Left colon (tissue), 2 donors: ENCODE results near the gene WDR62. TPM values are rescaled to one million over a fixed set of nuclear protein-coding genes. Genes with fewer than 3 reads are reported as not detected.
A peak's percentile ranks its signal among the peaks of the same experiment; 100 is the strongest.
"Not testable (repeated sequence)": the region's sequence is repeated elsewhere in the genome, so short reads cannot be mapped to it uniquely, and the experiment has no call there.

Experiments used
- ATAC-seq: fragments of 200-7000 bp; cut with Tn5 transposase; one replicate; pipeline ENCODE4 v1.9.1; 2020; ENCODE audit warnings: mild to moderate bottlenecking, moderate library complexity
- DNase-seq, 2 donors: peaks; one replicate each; pipeline ENCODE4 v3.0.0-alpha.2; 2020
- intact Hi-C, 2 donors: fragments of 100-400 bp; cut with DNase I in 1 of 2; cut with micrococcal nuclease in 1 of 2; formaldehyde crosslinking; loops; one replicate each; pipeline versions ENCODE4 v1.11.2 to v1.14.0; 2022; cut with DNase I, micrococcal nuclease
- total RNA-seq, 2 donors: library from RNA; stranded (reverse); fragmentation: NEBNext Ultra II Directional; extraction: Animal tissue kit (Norgen Biotek cat#: 25700); gene quantifications; one replicate each; pipeline ENCODE4 v1.2.1, GENCODE V29; 2021
- donor health status: DM: no; HTN: no; CAD: no.
- donor health status: DM: yes; HTN: yes; CAD: no.

Gene WDR62
- total RNA-seq, 2 donors from 2014 or later, result 0.84 to 4.5 TPM

GRCh38 chr19:36030264-36031148 is 24.2 kb upstream of the WDR62 start:
- intact Hi-C loops, result no loop called here
- ATAC-seq (no peak), DNase-seq (no peak)

DNA sequence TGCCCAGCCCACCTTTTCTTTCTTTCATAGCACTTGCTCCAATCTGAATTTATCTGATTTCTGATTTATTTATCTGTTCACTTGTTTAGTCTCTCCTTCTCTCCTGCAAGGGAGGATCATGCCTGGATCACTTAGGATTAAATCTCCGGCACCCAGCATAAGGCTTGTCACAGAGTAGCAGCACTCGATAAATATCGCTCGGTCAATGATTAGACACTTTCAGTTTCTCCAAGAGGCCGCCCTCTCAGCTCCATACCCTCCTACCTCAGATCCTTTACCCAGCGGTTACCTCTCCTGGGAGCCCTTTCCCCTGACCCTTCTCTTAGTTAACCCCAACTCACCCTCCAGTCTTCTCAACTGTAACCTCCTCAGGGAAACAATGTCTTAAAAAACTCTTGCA is 23.4 kb upstream of the WDR62 start:
- intact Hi-C loops, result no loop called here
- DNase-seq (no peak), ATAC-seq (no peak)

- ATAC-seq (no peak), DNase-seq (peak; percentile 38 to 49)
- intact Hi-C loops, result no loop called here
These were observed 22.2 kb upstream of the WDR62 start, which contains the start of gene CLIP3 for GRCh38 chr19:36032251-36033104. TSS of gene CLIP3 (minus strand) at chr19:36032873. CDS start at chr19:36032357, 516 bp downstream.

- intact Hi-C loops, result no loop called here
- DNase-seq, result no peak
- no peak for ATAC-seq
These were observed 14.2 kb upstream of the WDR62 start for GRCh38 chr19:36040495-36040894.

DNA sequence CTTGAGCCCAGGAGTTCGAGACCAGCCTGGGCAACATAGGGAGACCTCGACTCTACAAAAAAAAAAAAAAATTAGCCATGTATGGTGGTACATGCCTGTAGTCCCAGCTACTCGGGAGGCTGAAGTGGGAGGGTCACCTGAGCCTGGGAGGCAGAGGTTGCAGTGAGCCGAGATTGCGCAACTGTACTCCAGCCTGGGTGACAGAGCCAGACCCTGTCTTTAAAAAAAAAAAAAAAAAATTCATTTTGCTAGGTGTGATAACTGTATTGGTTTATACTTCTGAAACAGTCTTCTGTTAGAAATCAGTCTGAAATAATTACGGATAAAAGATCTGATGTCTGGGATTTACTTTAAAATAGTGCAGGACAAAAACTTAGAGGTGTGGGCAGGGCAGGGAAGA is 13.6 kb upstream of the WDR62 start:
- intact Hi-C loops, ATAC-seq, DNase-seq: not testable (repeated sequence)

GRCh38 chr19:36041831-36042230 is 12.9 kb upstream of the WDR62 start:
- DNase-seq (no peak), ATAC-seq (no peak)
- intact Hi-C loops, result no loop called here

GRCh38 chr19:36043952-36044351 is 10.7 kb upstream of the WDR62 start:
- ATAC-seq, result no peak
- DNase-seq, result no peak
- intact Hi-C loops, result no loop called here

GRCh38 chr19:36046443-36047050 is 8.2 kb upstream of the WDR62 start:
- no peak for DNase-seq

GRCh38 chr19:36047835-36048234 is 6.9 kb upstream of the WDR62 start:
- no peak for ATAC-seq
- DNase-seq, result no peak
- intact Hi-C loops, result no loop called here

More at GRCh38 chr19:36046443-36047050, 8.2 kb upstream of the WDR62 start:
- no peak for ATAC-seq
- intact Hi-C loops, result no loop called here

DNA sequence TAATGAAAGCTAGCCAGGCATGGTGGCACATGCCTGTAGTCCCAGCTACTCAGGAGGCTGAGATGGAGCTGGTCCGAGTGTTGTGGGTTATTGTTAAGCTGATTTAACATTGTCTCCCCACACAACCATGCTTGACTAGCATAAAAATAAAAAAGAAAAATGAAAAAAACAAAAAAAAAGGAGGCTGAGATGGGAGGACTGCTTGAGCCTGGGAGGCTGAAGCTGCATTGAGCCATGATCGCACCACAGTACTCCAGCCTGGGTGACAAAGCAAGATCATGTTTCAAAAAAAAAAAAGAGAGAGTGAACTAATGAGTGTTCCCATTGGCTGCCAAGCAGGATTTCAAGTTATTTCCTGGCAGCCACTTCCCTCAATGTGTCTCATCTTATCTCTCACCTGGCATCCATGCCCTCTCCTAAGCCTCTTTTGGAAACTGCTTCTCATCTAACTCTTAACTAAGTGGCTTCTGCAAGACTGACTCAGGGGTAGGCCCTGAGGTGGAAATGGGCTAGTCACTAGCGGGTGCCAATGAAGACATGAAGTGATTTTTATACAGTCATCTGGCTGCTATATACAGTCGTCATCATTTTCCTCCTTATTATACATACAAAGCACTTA is 5.5 kb upstream of the WDR62 start:
- intact Hi-C loops, result no loop called here
- ATAC-seq, result no peak
- no peak for DNase-seq

DNA sequence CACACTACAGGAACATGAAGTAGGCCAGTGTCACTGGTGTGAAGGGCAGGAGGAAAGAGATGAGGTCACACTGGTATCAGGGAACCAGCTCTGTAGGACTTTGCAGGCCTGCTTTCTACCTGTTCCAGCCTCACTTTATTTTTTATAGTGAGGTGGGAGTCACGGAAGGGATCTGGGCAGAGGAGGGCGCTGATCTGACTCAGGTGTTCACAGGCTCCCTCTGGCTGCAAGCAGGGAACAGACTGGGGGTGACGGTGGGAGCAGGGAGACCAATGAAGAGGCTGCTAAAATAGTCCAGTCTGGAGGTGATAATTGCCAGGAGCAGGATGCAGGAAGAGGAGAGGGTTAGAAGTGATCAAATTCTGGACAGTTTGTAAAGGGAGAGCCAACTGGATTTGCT is 3.5 kb upstream of the WDR62 start:
- intact Hi-C loops, result no loop called here
- DNase-seq (no peak), ATAC-seq (no peak)

DNA sequence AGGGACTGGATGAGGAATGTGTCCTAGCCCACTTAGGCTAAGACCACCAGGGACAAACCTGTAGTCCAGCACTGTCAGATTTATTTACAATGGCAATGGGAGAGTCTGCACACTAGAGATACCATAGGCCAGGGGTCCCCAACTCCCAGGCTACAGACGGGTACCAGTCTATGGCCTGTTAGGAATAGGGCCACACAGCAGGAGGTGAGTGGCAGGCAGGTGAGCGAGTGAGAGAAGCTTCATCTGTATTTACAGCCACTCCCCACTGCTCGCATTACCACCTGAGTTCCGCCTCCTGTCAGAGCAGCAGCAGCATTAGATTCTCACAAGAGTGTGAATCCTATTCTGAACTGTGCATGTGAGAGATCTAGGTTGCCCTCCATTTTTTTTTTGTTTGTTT is 3.1 kb upstream of the WDR62 start:
- intact Hi-C loops, result no loop called here
- no peak for DNase-seq
- no peak for ATAC-seq

- ATAC-seq (peak; percentile 89), DNase-seq (peak; percentile 100)
- intact Hi-C loops, result no loop called here
These were observed 471 bp upstream of the WDR62 start, which contains the start of gene THAP8 for GRCh38 chr19:36054119-36054732. TSS of gene THAP8 (minus strand) at chr19:36054285. CDS start at chr19:36054217, 68 bp downstream.

DNA sequence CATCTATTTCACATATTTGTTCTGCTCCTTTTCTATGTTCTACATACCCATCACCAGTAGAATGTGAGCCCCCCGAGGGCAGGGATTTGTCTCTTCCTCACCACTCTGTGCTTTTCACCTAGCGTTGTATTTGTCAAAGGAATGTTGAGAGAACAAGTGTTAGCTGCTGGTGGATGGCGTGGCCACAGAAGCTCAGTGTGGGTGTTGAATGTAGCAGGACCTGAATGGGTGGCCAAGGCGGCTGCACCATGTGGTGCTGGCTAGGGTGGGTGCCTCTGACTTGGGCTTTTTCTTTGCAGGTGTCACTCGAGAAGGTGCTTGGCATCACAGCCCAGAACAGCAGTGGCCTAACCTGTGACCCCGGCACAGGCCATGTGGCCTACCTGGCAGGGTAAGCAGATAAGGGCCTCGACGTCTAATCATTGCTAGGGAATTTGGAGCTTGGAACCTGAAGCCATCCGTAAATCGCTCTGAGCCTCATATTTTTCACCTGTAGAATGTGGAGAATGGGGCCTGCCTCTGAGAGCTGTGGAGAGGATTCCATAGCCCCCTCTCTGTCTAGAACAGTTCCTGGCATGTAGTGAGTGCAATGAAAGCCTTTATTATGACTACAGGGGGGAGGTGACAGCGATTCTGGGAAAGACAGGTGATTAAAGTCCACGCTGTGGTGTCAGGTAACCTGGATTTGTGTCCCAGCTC is 3.9 kb downstream of the WDR62 start:
- intact Hi-C loops, result no loop called here
- ATAC-seq, result no peak

DNA sequence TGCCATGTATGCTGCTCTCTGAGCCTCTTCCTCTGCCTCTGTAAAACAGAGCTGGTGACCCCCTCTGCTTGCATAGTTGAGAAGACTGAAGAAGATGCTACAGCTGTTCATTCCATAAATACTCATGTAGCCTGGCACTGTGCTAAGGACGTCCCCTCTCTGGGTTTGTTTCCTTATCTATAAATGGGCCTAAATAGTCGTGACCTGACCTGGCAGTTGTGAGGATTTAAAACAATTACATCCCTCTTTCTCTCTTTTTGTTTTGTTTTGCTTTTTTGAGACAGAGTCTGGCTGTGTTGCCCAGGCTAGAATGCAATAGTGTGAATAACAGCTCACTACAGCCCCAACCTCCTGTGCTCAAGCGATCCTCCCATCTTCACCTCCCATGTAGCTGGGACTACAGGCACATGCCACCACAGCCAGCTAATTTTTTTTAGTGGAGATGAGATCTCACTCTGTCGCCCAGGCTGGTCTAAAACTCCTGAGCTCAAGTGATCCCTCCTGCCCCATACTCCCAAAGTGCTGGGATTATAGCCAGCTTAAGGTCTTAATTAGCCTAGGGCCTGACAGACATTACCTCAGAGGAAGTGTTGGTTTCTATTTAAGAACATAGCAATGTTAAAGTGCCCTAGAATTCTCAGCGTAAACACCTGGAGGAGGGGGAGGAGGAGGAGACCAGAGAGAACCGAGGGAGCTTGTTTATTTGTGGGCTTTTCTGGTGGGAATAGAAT is 4.6 kb downstream of the WDR62 start:
- DNase-seq (no peak), ATAC-seq (no peak)
- intact Hi-C loops, result no loop called here

More for the DNA sequence above, 3.9 kb downstream of the WDR62 start:
- no peak for DNase-seq

GRCh38 chr19:36060430-36060829 is 5.7 kb downstream of the WDR62 start:
- ATAC-seq (peak; percentile 80), DNase-seq (peak in 1 of 2 donors; percentile 43)
- intact Hi-C loops, result no loop called here

- no peak for DNase-seq
- ATAC-seq, result no peak
- intact Hi-C loops, result no loop called here
These were observed 6.7 kb downstream of the WDR62 start for GRCh38 chr19:36061367-36061766.
